SU-DHL-6 (cell line): ENCODE results near the gene RPL18A.

Source experiments
- CTCF ChIP-seq: fragments of 200-600 bp; sonication (generic); IDR thresholded peaks from one replicate; pipeline ENCODE4 v1.5.1; 2017; ENCODE audit warnings: antibody characterized with exemption, mild to moderate bottlenecking, low read length, moderate library complexity; ENCODE audit not compliant: insufficient read depth, poor library complexity, severe bottlenecking
- EZH2phosphoT487 ChIP-seq: fragments of 200-600 bp; sonication (generic), shearing (Covaris generic); conservative IDR thresholded peaks from 2 replicates; pipeline ENCODE4 v1.6.1; 2018; ENCODE audit warnings: mild to moderate bottlenecking, antibody characterized with exemption, low read length, moderate library complexity, mixed read lengths

GRCh38 chr19:17841371-17841809, 18.3 kb upstream of the RPL18A start:
- no peak for TF ChIP-seq CTCF
- no peak for TF ChIP-seq EZH2phosphoT487
